Gastrocnemius medialis (tissue), 4 donors: ENCODE results near the gene RMND5A.
"Not testable (repeated sequence)": the region's sequence is repeated elsewhere in the genome, so short reads cannot be mapped to it uniquely, and the experiment has no call there.

Experiments
- POLR2A ChIP-seq, 2 donors: fragments of 450-650 bp; IDR thresholded peaks; one replicate each; pipeline ENCODE4 v1.6.1; 2017; ENCODE audit warnings: antibody characterized with exemption in 2 of 2, mild to moderate bottlenecking in 2 of 2, moderate library complexity in 2 of 2
- TF ChIP-seq, protein P1 (sequence below), 5 experiments: fragments of 450-650 bp in 3 of 5; fragments of 200-600 bp in 2 of 5; sonication (generic) in 2 of 5; IDR thresholded peaks in 4 of 5; conservative IDR thresholded peaks in 1 of 5; 1 replicate in 4 of 5; 2 replicates in 1 of 5; pipeline ENCODE4 v1.5.1; 2016 to 2019; ENCODE audit warnings: antibody characterized with exemption in 5 of 5, mild to moderate bottlenecking in 3 of 5, moderate library complexity in 3 of 5

DNA sequence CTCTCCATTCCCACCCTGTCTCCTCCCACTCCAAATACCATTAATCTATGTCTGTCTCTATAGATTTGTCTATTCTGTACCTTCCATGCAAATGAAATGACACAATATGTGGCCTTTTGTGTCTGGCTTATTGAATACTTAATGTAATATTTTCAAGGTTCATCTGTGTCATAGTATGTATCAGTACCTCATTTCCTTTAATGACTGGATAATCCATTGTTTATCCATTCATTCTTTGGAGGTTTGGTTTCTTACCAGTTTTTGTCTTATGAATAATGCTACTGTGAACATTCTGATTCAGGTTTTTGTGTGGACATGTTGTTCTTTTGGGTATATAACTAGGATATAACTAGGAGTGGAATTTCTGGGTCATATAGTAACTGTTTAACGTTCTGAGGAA is 14.8 kb downstream of the RMND5A start:
- not testable (repeated sequence) for TF ChIP-seq POLR2A (IDR thresholded peaks at IDR 0.05)
- TF ChIP-seq, protein P1, sequence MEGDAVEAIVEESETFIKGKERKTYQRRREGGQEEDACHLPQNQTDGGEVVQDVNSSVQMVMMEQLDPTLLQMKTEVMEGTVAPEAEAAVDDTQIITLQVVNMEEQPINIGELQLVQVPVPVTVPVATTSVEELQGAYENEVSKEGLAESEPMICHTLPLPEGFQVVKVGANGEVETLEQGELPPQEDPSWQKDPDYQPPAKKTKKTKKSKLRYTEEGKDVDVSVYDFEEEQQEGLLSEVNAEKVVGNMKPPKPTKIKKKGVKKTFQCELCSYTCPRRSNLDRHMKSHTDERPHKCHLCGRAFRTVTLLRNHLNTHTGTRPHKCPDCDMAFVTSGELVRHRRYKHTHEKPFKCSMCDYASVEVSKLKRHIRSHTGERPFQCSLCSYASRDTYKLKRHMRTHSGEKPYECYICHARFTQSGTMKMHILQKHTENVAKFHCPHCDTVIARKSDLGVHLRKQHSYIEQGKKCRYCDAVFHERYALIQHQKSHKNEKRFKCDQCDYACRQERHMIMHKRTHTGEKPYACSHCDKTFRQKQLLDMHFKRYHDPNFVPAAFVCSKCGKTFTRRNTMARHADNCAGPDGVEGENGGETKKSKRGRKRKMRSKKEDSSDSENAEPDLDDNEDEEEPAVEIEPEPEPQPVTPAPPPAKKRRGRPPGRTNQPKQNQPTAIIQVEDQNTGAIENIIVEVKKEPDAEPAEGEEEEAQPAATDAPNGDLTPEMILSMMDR (IDR thresholded peaks at IDR 0.05 in 4 of 5, conservative IDR thresholded peaks at IDR 0.05 in 1 of 5), result not testable (repeated sequence)
